Thoracic aorta (tissue), 2 donors: ENCODE data around the gene SLC41A3. TPM values are rescaled to one million over a fixed set of nuclear protein-coding genes. Genes with fewer than 3 reads are reported as not detected.
"Not testable (repeated sequence)": the region's sequence is repeated elsewhere in the genome, so short reads cannot be mapped to it uniquely, and the experiment has no call there.

Source experiments
- ATAC-seq: fragments of 150-250 bp; one replicate; pipeline ENCODE4 v1.8.0; 2017; ENCODE audit warnings: low read depth; ENCODE audit not compliant: insufficient number of reproducible peaks, low FRiP score
- DNase-seq: peaks from one replicate; pipeline ENCODE4 v3.0.0-alpha.2; 2020; ENCODE audit warnings: low spot score
- H3K27ac ChIP-seq, 2 donors: fragments of 200-600 bp; sonication (generic); 1 replicate in 1 of 2; 2 replicates in 1 of 2; pipeline ENCODE4 v1.5.1; 2016; ENCODE audit warnings: mild to moderate bottlenecking in 2 of 2, moderate library complexity in 2 of 2
- H3K27me3 ChIP-seq: fragments of 200-600 bp; sonication (generic); replicated peaks from 2 replicates; pipeline ENCODE4 v1.6.0; 2016; ENCODE audit warnings: mild to moderate bottlenecking; ENCODE audit not compliant: insufficient read depth
- H3K36me3 ChIP-seq: fragments of 200-600 bp; sonication (generic); one replicate; pipeline ENCODE4 v1.5.1; 2016
- H3K4me1 ChIP-seq, 2 donors: fragments of 200-600 bp; sonication (generic); 1 replicate in 1 of 2; 2 replicates in 1 of 2; pipeline versions ENCODE4 v1.5.1 to v1.6.0; 2016; ENCODE audit warnings: low read depth in 2 of 2, mild to moderate bottlenecking in 1 of 2; ENCODE audit not compliant: control insufficient read depth in 1 of 2
- H3K4me3 ChIP-seq: fragments of 200-600 bp; sonication (generic); 2 replicates; pipeline ENCODE4 v1.5.1; 2016; ENCODE audit warnings: mild to moderate bottlenecking
- H3K9me3 ChIP-seq: fragments of 200-600 bp; sonication (generic); 2 replicates; pipeline ENCODE4 v1.5.1; 2016
- total RNA-seq, 2 donors: library from RNA; depleted of rRNA; stranded (reverse); fragments of >200 nt; gene quantifications; one replicate each; pipeline versions ENCODE4 v1.1.0 to v1.2.3, GENCODE V29; 2016
- TF ChIP-seq, protein P1 (sequence below): fragments of 200-600 bp; sonication (generic); IDR thresholded peaks from one replicate; pipeline ENCODE4 v1.5.1; 2019; ENCODE audit warnings: antibody characterized with exemption

Gene SLC41A3
- total RNA-seq, 2 donors from 2014 or later = 70.9 to 106 TPM

GRCh38 chr3:125971997-125972944, 111.7 kb downstream of the SLC41A3 start:
- H3K36me3 ChIP-seq, DNase-seq, H3K27me3 ChIP-seq, H3K4me1 ChIP-seq, H3K9me3 ChIP-seq: not testable (repeated sequence)
- H3K27ac ChIP-seq = peak overlapping the region in 1 of 2 donors; percentile 28
- ATAC-seq = peak; percentile 42
- TF ChIP-seq, protein P1, sequence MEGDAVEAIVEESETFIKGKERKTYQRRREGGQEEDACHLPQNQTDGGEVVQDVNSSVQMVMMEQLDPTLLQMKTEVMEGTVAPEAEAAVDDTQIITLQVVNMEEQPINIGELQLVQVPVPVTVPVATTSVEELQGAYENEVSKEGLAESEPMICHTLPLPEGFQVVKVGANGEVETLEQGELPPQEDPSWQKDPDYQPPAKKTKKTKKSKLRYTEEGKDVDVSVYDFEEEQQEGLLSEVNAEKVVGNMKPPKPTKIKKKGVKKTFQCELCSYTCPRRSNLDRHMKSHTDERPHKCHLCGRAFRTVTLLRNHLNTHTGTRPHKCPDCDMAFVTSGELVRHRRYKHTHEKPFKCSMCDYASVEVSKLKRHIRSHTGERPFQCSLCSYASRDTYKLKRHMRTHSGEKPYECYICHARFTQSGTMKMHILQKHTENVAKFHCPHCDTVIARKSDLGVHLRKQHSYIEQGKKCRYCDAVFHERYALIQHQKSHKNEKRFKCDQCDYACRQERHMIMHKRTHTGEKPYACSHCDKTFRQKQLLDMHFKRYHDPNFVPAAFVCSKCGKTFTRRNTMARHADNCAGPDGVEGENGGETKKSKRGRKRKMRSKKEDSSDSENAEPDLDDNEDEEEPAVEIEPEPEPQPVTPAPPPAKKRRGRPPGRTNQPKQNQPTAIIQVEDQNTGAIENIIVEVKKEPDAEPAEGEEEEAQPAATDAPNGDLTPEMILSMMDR = peak; percentile 84
- peak overlapping the region; percentile 67 for H3K4me3 ChIP-seq

DNA sequence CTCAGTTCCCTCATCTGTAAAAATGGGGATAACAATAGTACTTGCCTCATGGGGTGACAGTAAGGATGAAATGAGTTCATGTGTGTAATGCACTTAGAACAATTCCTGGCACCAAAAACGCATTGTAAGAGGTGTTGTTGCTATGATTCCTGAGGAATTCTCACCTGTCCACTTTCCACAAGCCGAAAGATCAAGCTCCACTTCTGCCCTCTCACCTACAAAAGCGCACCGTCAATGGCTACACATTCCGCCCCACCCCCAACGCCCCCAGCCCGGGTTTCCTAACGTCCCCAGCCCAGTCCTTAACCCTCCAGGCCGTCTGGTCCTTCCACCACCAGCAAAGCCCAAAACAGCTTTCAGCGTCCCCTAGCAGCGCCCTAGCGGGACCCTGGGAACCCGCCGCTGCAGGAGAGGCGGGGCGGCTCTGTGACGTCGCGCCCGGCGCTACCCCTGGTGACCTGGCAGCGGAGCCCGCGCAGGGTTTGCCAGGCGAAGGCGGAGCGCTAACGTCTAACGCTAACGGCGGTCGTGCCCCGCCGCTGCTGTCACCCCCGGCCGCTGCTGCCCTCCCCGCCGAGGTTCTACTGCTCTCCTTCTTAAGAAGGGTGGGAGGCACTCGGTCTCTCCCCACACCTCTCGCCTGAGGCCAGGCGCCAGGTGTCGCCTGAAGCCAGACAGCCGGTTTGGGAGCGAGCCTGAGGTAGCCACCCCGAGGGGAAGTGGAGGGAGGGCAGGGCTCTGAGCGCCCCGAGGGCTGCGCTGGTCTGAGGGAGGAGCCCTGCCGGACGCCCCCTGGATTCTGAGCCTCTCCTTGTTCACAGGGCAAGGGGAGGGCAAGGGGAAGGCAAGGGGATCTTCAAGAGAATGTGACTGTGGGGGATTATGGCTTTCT, 115.0 kb downstream of the SLC41A3 start, which contains the start of gene ROPN1B:
Gene ROPN1B, plus strand, starts transcription at position 478 of the 892 bp plus-strand sequence. CDS start 2,877 bp downstream, outside the sequence.
- H3K9me3 ChIP-seq, H3K36me3 ChIP-seq, ATAC-seq, DNase-seq, H3K4me1 ChIP-seq, H3K27me3 ChIP-seq, H3K27ac ChIP-seq, H3K4me3 ChIP-seq: not testable (repeated sequence)

DNA sequence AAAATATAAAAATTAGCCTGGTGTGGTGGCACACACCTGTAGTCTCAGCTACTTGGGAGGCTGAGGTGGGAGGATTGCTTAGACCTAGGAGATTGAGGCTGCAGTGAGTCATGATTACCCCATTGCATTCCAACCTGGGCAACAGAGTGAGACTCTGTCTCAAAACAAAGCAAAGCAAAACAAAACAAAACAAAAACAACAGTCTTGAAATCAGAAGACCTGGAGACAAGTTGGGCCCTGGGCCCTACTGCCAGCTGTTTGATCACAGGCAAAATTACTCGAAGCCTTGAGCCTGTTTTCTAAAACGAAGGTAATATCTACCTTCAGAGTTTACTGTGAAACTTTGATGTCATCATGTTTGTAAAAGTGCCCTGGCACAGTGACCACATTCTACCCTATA, 115.8 kb downstream of the SLC41A3 start:
- not testable (repeated sequence) for H3K36me3 ChIP-seq, H3K27me3 ChIP-seq, H3K9me3 ChIP-seq, H3K27ac ChIP-seq, ATAC-seq, DNase-seq, H3K4me1 ChIP-seq, H3K4me3 ChIP-seq

- Histone ChIP-seq H3K4me3 (no peak overlapping the region), H3K4me1 (peaks cover 0 to 7% of the 10 kb centered on the region in 2 donors), H3K36me3 (no peaks in the 10 kb centered on the region), H3K9me3 (no peaks in the 10 kb centered on the region), H3K27ac (no peak overlapping the region), H3K27me3 (no peaks in the 10 kb centered on the region)
- no peak for ATAC-seq
- TF ChIP-seq, protein P1 = no peak
- DNase-seq = no peak
Measured at GRCh38 chr3:125967156-125967555, 116.8 kb downstream of the SLC41A3 start.

GRCh38 chr3:125965505-125965904, 118.4 kb downstream of the SLC41A3 start:
- DNase-seq (no peak), ATAC-seq (no peak)
- TF ChIP-seq, protein P1 = no peak
- Histone ChIP-seq H3K27ac (no peak overlapping the region), H3K36me3 (no peaks in the 10 kb centered on the region), H3K9me3 (no peaks in the 10 kb centered on the region), H3K4me3 (no peak overlapping the region), H3K27me3 (no peaks in the 10 kb centered on the region), H3K4me1 (no peaks in the 10 kb centered on the region)

DNA sequence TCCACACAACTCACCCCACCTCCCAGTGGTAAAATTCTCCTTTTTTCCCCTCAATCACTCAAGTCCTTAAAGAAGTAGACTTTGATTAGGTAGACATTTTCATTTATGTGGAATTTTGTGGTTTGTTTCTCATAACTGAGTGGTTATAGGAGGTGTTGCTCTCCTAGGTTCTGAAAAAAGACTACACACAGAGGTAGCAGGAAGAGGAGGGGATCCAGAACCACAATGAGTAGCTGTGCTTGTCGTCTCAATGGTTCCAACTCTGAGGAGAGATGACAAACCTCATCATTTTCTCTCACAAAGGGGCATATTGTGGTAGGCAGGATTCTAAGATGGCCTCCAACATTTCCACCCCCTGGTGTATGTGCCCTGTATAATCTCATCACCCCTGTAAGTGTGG, 120.1 kb downstream of the SLC41A3 start:
- DNase-seq, H3K9me3 ChIP-seq, H3K27me3 ChIP-seq, H3K27ac ChIP-seq, H3K4me1 ChIP-seq, H3K4me3 ChIP-seq, H3K36me3 ChIP-seq, ATAC-seq: not testable (repeated sequence)
